MCF 10A (cell line): ENCODE measurements around the gene FAT2. TPM values are rescaled to one million over a fixed set of nuclear protein-coding genes. Genes with fewer than 3 reads are reported as not detected.

ENCODE experiments used
- BruUV-seq: library from RNA; stranded (reverse); fragments of 400-500 nt; replicated peaks from 2 replicates; lab custom pipeline; 2021; lab: Mats Ljungman, UMichigan
- CTCF ChIA-PET: fragments of 300-600 bp; sonication (Branson Sonifier 250); formaldehyde crosslinking; extraction: SDS; loops from one replicate; lab custom pipeline; 2021; ENCODE audit warnings: antibody characterized with exemption, inconsistent platforms; lab: Yijun Ruan, JAX
- POLR2A ChIA-PET: fragments of 300-600, 350-650 bp; sonication (Branson Sonifier 250); formaldehyde crosslinking; extraction: SDS; loops from one replicate; lab custom pipeline; 2020; ENCODE audit warnings: antibody characterized with exemption, inconsistent platforms; lab: Yijun Ruan, JAX
- DNase-seq: peaks from one replicate; pipeline ENCODE4 v3.0.0-alpha.2; 2018; ENCODE audit not compliant: unreplicated experiment
- H3K27ac Mint-ChIP-seq: one replicate; pipeline ENCODE4 v1.8.0; 2022; ENCODE audit warnings: mild to moderate bottlenecking, low read depth, mixed read lengths; ENCODE audit not compliant: unreplicated experiment
- H3K27me3 Mint-ChIP-seq: one replicate; pipeline ENCODE4 v1.8.0; 2022; ENCODE audit warnings: mixed read lengths; ENCODE audit not compliant: insufficient read depth, unreplicated experiment
- H3K36me3 Mint-ChIP-seq: one replicate; pipeline ENCODE4 v1.8.0; 2022; ENCODE audit warnings: mild to moderate bottlenecking, moderate library complexity, mixed read lengths; ENCODE audit not compliant: insufficient read depth, unreplicated experiment
- H3K4me1 Mint-ChIP-seq: one replicate; pipeline ENCODE4 v1.8.0; 2022; ENCODE audit warnings: mixed read lengths; ENCODE audit not compliant: insufficient read depth, unreplicated experiment
- H3K4me3 Mint-ChIP-seq: one replicate; pipeline ENCODE4 v1.8.0; 2022; ENCODE audit warnings: mild to moderate bottlenecking, moderate library complexity, mixed read lengths; ENCODE audit not compliant: unreplicated experiment
- H3K9me3 Mint-ChIP-seq: one replicate; pipeline ENCODE4 v1.8.0; 2022; ENCODE audit warnings: mixed read lengths; ENCODE audit not compliant: unreplicated experiment
- CTCF ChIP-seq: fragments of 200-600 bp; IDR thresholded peaks from one replicate; pipeline ENCODE4 v1.8.0; 2022; ENCODE audit warnings: antibody characterized with exemption, mild to moderate bottlenecking; ENCODE audit not compliant: unreplicated experiment
- intact Hi-C: fragments of 100-400 bp; cut with micrococcal nuclease; formaldehyde crosslinking; loops from 2 replicates; pipeline ENCODE4 v1.14.1; 2022
- total RNA-seq: library from RNA; stranded (reverse); gene quantifications from 2 replicates; pipeline ENCODE4 v1.2.3, GENCODE V29; 2022

The FAT2 gene
- total RNA-seq, 1 experiment from 2014 or later: 9.9 TPM

GRCh38 chr5:151592855-151593408 lies 1.8 kb upstream of the FAT2 start:
- no peaks in the 10 kb centered on the region for H3K9me3 Mint-ChIP-seq
- intact Hi-C loops: no loop called here
- no peak for TF ChIP-seq CTCF
- no TSS peak for BruUV-seq
- H3K36me3 Mint-ChIP-seq: peaks cover 4% of the 10 kb centered on the region
- POLR2A ChIA-PET: interaction anchor here (1.3 to 16.2 kb wide), 4 partner anchors 10 to 59 kb away, joined by 3 to 402 read pairs (median 158); no protein-coding TSS in a partner anchor
- H3K4me1 Mint-ChIP-seq: peaks cover 40% of the 10 kb centered on the region
- H3K27me3 Mint-ChIP-seq: no peaks in the 10 kb centered on the region
- no peak overlapping the region for H3K4me3 Mint-ChIP-seq
- H3K27ac Mint-ChIP-seq: no peak overlapping the region
- CTCF ChIA-PET: interaction anchor here (0.6 to 6.1 kb wide), 8 partner anchors 8 to 149 kb away, joined by 3 to 37 read pairs (median 6); no protein-coding TSS in a partner anchor
- no peak for DNase-seq

- TF ChIP-seq CTCF: no peak
- H3K27me3 Mint-ChIP-seq: no peaks in the 10 kb centered on the region
- H3K9me3 Mint-ChIP-seq: no peaks in the 10 kb centered on the region
- H3K27ac Mint-ChIP-seq: peak overlapping the region; percentile 33
- BruUV-seq: no TSS peak
- peaks cover 5% of the 10 kb centered on the region for H3K36me3 Mint-ChIP-seq
- H3K4me3 Mint-ChIP-seq: peak overlapping the region; percentile 72
- peaks cover 58% of the 10 kb centered on the region for H3K4me1 Mint-ChIP-seq
- DNase-seq: peak; percentile 81
- POLR2A ChIA-PET: interaction anchor here (0.5 to 16.2 kb wide), 18 partner anchors 10 to 938 kb away, joined by 3 to 402 read pairs (median 4); partner anchors contain the start of gene G3BP1
- CTCF ChIA-PET: interaction anchor here (0.8 to 6.1 kb wide), 12 partner anchors 9 to 68 kb away, joined by 3 to 45 read pairs (median 4); no protein-coding TSS in a partner anchor
- intact Hi-C loops: loop anchor here (2.0 kb wide), 1 partner anchor 25 kb away; no protein-coding TSS in a partner anchor
Measured at GRCh38 chr5:151589878-151590570, 1.1 kb downstream of the FAT2 start.

GRCh38 chr5:151587796-151588555 lies 3.2 kb downstream of the FAT2 start:
- TF ChIP-seq CTCF: no peak

More at GRCh38 chr5:151587796-151588555, 3.2 kb downstream of the FAT2 start:
- Mint-ChIP-seq H3K4me1 (peaks cover 51% of the 10 kb centered on the region), H3K9me3 (no peaks in the 10 kb centered on the region), H3K27ac (peak overlapping the region; percentile 11), H3K36me3 (peaks cover 5% of the 10 kb centered on the region), H3K4me3 (no peak overlapping the region), H3K27me3 (no peaks in the 10 kb centered on the region)
- BruUV-seq: no TSS peak
- ChIA-PET POLR2A (interaction anchor here (0.7 to 16.2 kb wide), 7 partner anchors 8 to 64 kb away, joined by 3 to 402 read pairs (median 5); no protein-coding TSS in a partner anchor), CTCF (interaction anchor here (0.5 to 6.1 kb wide), 14 partner anchors 10 to 1787 kb away, joined by 3 to 45 read pairs (median 4); no protein-coding TSS in a partner anchor)
- intact Hi-C loops: loop anchor here (2.0 kb wide), 1 partner anchor 27 kb away; no protein-coding TSS in a partner anchor
- no peak for DNase-seq
